Dermis microvascular lymphatic vessel endothelial cell (primary cell): ENCODE results near the gene EIF6. TPM values are rescaled to one million over a fixed set of nuclear protein-coding genes. Genes with fewer than 3 reads are reported as not detected.
A peak's percentile ranks its signal among the peaks of the same experiment; 100 is the strongest.
"Not testable (repeated sequence)": the region's sequence is repeated elsewhere in the genome, so short reads cannot be mapped to it uniquely, and the experiment has no call there.

Experiments
- DNase-seq, 2 donors: peaks; one replicate each; pipeline versions ENCODE4 v3.0.0 to v3.0.0-alpha.2; 2010; ENCODE audit warnings: low read depth in 2 of 2
- total RNA-seq: library from RNA; depleted of rRNA; stranded (reverse); fragments of >200 nt; gene quantifications from 2 replicates; pipeline ENCODE4 v1.2.1, GENCODE V29; 2014

EIF6 gene
- 173 and 178 TPM in 2 replicates for total RNA-seq

DNA sequence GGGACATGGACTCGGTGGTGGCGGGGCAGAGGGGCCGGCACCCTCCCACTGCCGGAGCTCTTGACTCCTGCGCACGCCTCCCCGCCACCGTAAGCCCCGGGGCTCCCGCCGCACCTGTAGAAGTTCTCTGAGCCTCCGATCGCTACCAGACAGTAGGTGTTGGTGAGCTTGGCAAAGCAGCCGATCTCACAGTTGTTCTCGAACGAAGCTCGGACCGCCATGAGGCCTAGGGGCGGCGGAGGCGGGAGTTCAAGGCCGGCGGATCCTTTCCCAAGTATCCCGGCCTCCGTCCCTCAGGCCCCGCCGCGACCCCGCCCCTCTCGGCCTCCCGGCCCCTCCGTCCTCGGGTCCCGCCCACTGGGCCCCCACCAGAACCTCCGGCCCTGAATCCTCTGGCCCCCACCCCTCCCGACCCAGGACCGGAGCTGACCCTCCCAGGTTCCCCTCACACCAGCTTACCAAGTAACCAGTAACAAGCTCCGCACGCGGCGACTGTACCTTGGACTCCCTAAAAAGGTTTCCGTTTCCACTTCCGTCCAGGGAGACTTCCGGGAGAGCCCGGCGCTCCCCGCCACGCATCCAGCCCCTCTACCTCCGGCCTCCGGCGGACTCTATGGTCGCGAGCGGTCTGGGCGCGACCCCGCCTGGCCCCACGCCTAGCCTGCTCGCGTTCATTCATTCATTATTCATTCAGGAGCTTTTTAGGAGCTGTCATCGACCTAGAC is at the start of gene EIF6:
TSS of gene EIF6 (minus strand) at position 506 of the 725 bp plus-strand sequence. CDS start at position 221, 285 bp downstream.
- peak; percentile 50 to 82 for DNase-seq

- DNase-seq = no peak
Measured at GRCh38 chr20:35333606-35334005, 49.0 kb upstream of the EIF6 start.

DNA sequence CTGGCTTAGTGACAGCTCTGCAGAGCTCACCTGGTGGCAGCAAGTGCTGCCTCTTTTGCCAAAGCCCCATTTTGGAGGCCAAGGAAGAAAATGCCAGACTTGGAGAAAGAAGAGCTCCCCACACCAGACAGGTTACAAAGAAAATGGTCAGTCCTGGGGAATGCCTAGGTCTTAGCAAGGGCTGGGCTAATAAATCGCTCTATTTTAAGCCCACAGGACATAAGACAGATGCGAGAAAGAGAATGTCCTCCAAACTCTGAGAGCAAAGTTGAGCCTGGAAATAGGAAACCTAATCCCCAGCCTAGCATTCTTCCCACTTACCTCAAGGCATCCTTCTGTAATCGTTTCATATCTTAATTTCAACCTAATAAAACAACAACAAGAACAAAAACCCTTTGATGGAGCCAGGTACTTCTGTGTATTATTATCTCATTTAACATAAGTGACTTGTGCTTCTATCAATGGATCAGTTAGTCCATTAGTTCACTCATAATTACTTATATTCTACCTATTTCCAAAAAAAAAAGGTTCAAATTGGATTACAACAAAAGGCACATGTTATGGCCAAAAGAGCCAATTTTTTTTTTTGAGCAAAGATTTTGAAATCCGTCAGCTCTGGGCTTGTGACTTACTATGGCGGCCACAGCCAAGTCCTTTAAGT is 48.1 kb upstream of the EIF6 start:
- DNase-seq = no peak

DNA sequence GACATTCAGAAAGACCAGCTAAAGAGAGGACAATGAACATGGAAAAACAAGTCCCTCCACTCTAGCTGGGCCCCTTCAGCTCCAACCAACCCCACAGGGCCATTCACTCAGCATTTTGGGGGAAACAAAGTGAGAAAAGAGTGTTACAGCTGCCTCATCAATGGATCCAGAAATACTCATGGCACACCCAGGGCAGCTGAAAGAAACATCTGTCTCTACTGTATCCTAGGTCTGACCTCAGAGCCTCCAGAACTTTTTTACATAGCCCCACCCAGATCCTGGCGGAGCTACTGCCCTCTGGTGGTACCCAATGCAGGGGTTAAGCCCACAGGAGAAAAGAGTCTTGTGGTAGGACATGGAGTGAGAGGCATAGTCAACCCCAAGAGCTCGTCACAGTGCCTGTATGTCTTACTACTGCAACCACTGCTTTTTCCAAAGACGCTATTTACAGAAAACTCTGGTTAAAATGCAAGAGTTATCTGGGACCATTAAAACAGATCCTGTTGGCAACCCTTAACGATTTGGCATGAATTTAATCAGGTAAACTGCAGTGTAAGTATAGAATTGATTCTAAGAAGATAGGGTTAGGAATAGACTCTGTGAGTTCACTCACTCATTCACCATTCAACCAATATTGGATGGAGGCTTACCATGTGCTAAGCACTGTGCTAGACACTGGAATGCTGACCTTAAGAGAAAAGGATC is 45.0 kb upstream of the EIF6 start:
- peak in 1 of 2 donors; percentile 49 for DNase-seq

DNA sequence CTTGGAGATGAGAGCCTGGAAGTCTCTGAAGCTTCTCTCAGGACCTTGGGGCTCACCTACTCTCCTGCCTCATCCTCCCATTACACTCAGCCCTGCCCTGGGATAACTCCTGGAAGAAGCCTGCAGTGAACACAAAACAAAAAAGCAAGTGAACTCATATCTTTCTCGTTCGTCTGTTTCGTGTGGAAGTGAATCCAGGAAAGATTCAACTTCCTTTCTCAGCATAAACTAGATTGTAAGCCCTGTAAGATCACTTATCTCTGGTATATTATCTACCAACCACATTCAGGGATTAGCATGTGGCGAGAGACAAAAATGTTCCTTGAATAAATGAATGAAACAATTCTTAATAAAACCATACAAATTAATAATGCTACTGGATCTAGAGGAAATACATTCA is 44.1 kb upstream of the EIF6 start:
- no peak for DNase-seq

GRCh38 chr20:35328095-35328685 is 43.6 kb upstream of the EIF6 start:
- DNase-seq = no peak

DNA sequence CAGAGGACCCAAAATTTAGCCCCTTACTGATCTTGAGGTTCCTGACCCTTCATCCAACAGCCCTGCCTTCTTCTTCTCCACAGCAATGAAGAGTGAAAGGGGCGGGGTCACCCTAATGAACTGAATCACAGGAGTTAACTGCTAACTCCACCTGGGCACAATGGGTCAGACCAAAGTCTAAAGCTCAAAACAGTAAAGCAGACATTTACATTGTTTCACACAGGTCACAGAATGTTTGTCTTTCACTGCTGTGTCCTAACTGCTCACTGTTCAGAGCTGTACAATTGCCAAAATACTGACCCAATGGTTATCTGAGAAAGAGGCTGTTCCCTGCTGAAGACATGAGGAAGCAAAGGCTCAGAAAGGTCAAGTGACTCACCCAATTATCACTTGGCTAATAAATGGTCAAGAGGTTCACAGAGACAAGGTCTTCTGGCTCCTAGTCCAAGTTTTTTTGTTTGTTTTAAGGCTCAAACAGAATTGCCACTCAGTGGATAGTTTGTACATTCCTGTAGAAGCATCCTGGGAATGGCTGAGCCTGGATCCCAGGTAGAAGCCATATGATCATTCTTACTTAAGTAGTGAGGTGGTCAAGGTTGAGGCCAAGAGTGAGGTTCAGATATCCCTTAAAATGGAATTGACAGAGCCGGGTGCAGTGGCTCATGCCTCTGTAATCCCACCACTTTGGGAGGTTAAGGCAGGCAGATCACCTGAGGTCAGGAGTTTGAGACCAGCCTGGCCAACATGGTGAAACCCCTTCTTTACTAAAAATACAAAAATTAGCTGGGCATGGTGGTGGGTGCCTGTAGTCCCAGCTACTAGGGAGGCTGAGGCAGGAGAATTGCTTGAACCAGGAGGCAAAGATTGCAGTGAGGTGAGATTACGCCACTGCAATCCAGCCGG is 42.8 kb upstream of the EIF6 start:
- peak in 1 of 2 donors; percentile 89 for DNase-seq

- no peak for DNase-seq
Measured at GRCh38 chr20:35326740-35327073, 42.1 kb upstream of the EIF6 start.

GRCh38 chr20:35326021-35326739 is 41.6 kb upstream of the EIF6 start:
- no peak for DNase-seq

GRCh38 chr20:35325401-35325800 is 40.8 kb upstream of the EIF6 start:
- no peak for DNase-seq

DNA sequence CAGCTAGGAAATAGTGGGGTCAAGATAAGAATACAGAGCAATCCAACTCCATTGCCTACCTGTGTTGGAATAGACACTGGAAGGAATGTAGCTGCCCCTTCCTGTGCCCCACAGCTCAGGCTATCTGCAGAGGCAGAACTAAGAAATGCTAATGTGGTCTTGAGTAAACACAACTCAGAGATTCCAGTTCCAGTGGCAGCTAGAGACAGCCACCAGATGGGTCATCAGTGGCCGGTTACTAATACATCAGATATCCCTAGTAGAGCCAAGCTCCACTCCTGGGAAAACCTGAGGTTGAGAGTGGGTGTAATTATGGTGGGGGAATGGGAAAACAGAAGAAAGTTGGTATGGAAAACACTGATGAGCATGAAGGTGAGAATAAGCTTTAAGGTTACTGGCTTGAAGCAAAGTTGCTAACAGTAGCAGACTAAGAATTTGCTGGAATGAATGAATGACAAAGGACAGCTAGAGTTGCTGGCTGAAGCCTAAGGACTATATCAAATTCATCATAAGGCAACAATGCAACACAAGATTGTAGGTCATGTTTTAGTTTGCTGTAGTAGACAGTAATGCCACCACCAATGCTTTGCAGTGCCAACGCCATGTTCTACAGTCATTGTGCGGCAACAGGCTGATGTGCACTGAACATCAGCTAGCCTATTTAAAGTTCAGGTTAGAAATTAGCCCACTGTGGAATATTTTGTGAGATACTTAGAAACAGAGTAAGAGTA is 36.0 kb upstream of the EIF6 start:
- DNase-seq = no peak

GRCh38 chr20:35319871-35320197 is 35.3 kb upstream of the EIF6 start:
- DNase-seq = no peak

DNA sequence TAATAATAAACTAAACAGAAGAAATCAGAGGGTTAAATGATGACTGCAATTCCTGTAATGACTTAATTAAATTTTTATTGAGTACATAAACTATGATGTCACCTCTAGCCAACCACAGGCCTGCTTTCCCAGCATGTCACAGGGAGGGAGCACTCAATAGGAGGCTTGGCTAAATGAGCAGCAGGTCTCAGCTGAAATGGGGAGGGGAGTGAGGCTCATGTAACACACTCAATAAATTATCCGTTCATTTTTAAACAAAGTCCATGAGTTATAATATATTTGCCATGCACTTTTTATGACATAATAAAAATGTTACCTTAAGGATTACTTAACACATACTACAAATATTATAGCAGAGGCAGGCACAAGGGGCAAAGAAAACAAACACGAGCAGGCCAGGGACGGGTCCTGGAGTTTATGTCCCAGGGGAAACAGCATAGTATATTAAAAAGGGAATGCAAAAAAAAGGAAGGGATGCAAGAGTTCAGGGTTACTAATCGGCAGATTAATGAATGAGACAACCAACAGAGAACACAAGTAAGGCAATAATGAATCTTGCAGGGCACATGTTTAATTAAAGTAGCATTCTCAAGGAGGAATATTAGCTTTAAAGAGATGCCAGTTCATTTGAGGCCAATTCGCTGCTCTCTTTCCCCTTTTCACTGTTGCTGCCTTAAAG is 34.8 kb upstream of the EIF6 start:
- DNase-seq = no peak

- peak in 1 of 2 donors; percentile 73 for DNase-seq
Measured at GRCh38 chr20:35318502-35319157, 34.1 kb upstream of the EIF6 start.

DNA sequence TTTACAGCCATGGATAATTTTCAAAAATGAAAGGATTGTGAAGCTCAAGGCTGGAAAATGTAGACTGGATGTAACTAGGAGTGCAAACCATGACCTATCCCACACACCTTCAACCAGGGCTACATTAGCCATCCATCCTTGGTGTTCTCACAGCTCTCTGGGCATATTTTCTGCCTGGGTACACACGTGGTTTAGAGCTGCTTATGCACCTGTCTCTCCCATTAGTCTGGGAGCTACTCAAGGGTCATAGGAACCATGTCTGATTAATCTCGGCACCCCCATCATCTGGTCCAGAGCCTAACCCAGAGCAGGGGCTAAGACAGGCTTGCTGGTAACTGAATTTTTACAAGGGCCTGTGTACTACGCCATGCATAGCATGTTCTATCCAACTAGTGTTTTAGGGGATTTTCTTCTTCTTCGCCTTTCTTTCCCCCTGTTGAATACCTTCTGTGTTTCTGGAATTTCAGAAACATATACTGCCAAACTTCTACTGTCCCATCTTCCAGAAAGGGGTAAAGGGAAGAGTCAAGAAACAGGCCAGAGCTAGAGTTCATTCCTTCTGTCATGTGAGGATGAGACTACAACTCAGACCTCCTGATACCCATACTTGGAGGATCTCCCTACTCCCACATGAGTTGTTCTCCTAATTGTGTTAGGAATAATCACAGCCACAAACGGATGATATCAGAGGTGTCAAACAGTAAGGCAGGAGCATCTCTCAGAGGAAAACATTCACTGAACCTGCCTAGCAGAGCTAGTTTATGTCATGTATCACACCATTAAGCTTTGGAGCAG is 33.0 kb upstream of the EIF6 start:
- no peak for DNase-seq

DNA sequence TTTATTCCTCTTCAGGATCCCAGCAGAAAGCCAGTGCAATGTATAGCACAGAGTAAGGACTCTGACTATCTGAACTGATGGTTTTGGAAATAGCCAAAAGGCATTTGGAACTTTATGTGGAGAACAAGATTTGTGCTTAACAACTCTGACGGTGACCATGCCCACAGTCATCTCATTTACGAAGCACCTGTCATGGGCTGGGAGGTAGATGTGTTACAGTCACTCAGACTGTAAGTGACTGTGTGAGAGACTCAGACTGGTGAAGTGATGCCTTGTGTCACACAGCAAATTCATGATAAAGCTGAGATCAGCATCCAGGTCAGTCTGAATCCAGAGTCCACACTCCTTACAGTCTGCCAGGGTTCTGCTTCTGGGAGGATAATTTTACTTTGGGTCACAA is 31.5 kb upstream of the EIF6 start:
- no peak for DNase-seq

DNA sequence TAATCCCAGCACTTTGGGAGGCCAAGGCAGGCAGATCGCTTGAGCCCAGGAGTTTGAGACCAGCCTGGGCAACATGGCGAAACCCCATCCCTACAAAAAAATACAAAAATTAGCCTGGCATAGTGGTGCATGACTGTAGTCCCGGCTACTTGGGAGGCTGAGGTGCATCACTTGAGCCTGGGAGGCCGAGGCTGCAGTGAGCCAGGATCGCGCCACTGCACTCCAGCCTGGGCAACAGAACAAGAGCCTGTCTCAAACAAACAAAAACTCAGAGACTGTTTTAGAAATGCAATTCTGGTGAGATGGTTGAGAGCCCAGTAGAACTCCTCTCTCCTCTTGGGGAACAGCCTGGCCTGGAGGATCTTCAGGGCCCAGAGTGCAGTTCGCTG is 31.1 kb upstream of the EIF6 start:
- not testable (repeated sequence) for DNase-seq
